Astrocyte of the cerebellum (primary cell): ENCODE data around the gene APOA5.

ENCODE experiments used
- DNase-seq: peaks from one replicate; pipeline ENCODE4 v3.0.0-alpha.2; 2011; ENCODE audit warnings: low read depth
- H3K4me3 ChIP-seq: 2 replicates; pipeline ENCODE4 v1.5.1; 2011; ENCODE audit warnings: mild to moderate bottlenecking, low read depth, low read length, moderate library complexity
- CTCF ChIP-seq: IDR thresholded peaks from 2 replicates; pipeline ENCODE4 v1.5.1; 2012; ENCODE audit warnings: low read length, low read depth, moderate library complexity, mild to moderate bottlenecking; ENCODE audit errors: missing control alignments
- in situ Hi-C: cut with HindIII; loops from 2 replicates; pipeline ENCODE4 v1.10.0; 2017; ENCODE audit warnings: low sequenced_read_pairs

The APOA5 gene

GRCh38 chr11:116814502-116814901 is 22.8 kb upstream of the APOA5 start:
- no peak overlapping the region for H3K4me3 ChIP-seq
- no peak for DNase-seq
- in situ Hi-C loops = no loop called here
- TF ChIP-seq CTCF = no peak

DNA sequence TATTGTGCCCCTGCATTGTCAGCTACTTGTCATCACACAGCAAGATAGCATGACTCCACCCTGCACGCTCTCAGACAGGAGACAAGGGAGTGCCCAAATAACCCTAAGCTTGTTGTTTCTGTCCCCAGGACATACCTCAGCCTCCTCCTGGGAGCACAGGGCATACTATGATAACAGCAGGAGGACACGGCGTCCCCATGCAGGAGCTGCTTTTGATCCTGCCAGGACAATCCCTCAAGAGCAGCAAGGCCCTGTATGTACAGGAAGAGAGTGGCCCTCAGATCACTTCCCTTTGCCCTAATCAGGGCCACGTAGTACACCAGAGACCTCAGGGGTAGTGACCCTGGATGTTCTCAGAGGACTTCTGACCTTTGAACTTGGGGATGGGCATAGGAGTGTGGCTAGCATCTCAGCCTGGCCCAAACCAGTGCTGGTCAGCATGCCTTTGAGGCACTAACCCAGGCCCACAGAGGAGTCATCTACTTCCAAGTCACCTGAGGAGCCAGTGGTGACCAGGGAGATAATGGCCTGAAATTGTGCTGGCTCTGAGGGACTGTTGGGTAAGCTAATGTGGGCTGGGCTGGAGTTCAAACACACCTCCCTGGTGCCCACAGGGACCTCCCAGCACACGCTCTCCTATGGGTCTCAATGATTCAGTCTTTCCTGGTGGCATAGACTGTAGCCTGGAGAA is 22.2 kb upstream of the APOA5 start:
- no peak for TF ChIP-seq CTCF

GRCh38 chr11:116813170-116813569 is 21.5 kb upstream of the APOA5 start:
- in situ Hi-C loops = no loop called here
- H3K4me3 ChIP-seq = no peak overlapping the region
- TF ChIP-seq CTCF = no peak
- DNase-seq = no peak

More for the DNA sequence above, 22.2 kb upstream of the APOA5 start:
- no peak for DNase-seq
- in situ Hi-C loops = no loop called here
- no peak overlapping the region for H3K4me3 ChIP-seq

GRCh38 chr11:116812109-116812508 is 20.4 kb upstream of the APOA5 start:
- DNase-seq = no peak
- H3K4me3 ChIP-seq = no peak overlapping the region
- no peak for TF ChIP-seq CTCF
- in situ Hi-C loops = no loop called here

- no peak for DNase-seq
- in situ Hi-C loops = no loop called here
- H3K4me3 ChIP-seq = no peak overlapping the region
- TF ChIP-seq CTCF = no peak
Observed at GRCh38 chr11:116811194-116811593, 19.5 kb upstream of the APOA5 start.

- TF ChIP-seq CTCF = no peak
- DNase-seq = no peak
- no peak overlapping the region for H3K4me3 ChIP-seq
- in situ Hi-C loops = no loop called here
Observed at GRCh38 chr11:116808262-116809175, 16.8 kb upstream of the APOA5 start.
